Astrocyte (in vitro differentiated cells and primary cell): ENCODE data around the gene INO80. TPM values are rescaled to one million over a fixed set of nuclear protein-coding genes. Genes with fewer than 3 reads are reported as not detected.
A peak's percentile ranks its signal among the peaks of the same experiment; 100 is the strongest.
"Not testable (repeated sequence)": the region's sequence is repeated elsewhere in the genome, so short reads cannot be mapped to it uniquely, and the experiment has no call there.

ENCODE experiments used
- DNase-seq: peaks from one replicate; pipeline ENCODE4 v3.0.0-alpha.2; 2010; ENCODE audit warnings: low read depth
- FAIRE-seq: peaks from 2 replicates; lab custom pipeline; 2011; peaks lifted over from hg19 to GRCh38; lab: Jason Lieb, UNC
- H2AFZ ChIP-seq: 2 replicates; pipeline ENCODE4 v1.6.0; 2012; ENCODE audit warnings: low read depth, low read length, inconsistent platforms
- H3K27ac ChIP-seq: 2 replicates; pipeline ENCODE4 v1.5.1; 2011; ENCODE audit warnings: low read depth, low read length, inconsistent platforms
- H3K27me3 ChIP-seq: 2 replicates; pipeline ENCODE4 v1.6.0; 2011; ENCODE audit warnings: low read length, inconsistent platforms; ENCODE audit not compliant: insufficient read depth
- H3K36me3 ChIP-seq: 2 replicates; pipeline ENCODE4 v1.5.1; 2011; ENCODE audit warnings: low read length, inconsistent platforms; ENCODE audit not compliant: insufficient read depth
- H3K4me1 ChIP-seq: 2 replicates; pipeline ENCODE4 v1.5.1; 2011; ENCODE audit warnings: low read length, inconsistent platforms; ENCODE audit not compliant: insufficient read depth
- H3K4me2 ChIP-seq: 2 replicates; pipeline ENCODE4 v1.6.0; 2012; ENCODE audit warnings: low read length, inconsistent platforms
- H3K4me3 ChIP-seq: 2 replicates; pipeline ENCODE4 v1.5.1; 2011; ENCODE audit warnings: low read depth, mild to moderate bottlenecking, low read length, inconsistent platforms; ENCODE audit not compliant: insufficient read depth
- H3K79me2 ChIP-seq: 2 replicates; pipeline ENCODE4 v1.6.0; 2012; ENCODE audit warnings: mild to moderate bottlenecking, low read length, inconsistent platforms; ENCODE audit not compliant: insufficient read depth
- H3K9ac ChIP-seq: 2 replicates; pipeline ENCODE4 v1.6.0; 2012; ENCODE audit warnings: mild to moderate bottlenecking, low read length, inconsistent platforms
- H3K9me3 ChIP-seq: 2 replicates; pipeline ENCODE4 v1.5.1; 2012; ENCODE audit warnings: low read depth, mild to moderate bottlenecking, low read length, inconsistent platforms; ENCODE audit not compliant: insufficient read depth
- H4K20me1 ChIP-seq: 2 replicates; pipeline ENCODE4 v1.6.0; 2012; ENCODE audit warnings: low read length, inconsistent platforms; ENCODE audit not compliant: insufficient read depth
- H3K27ac Mint-ChIP-seq: one replicate; pipeline ENCODE4 v1.8.0; 2021; ENCODE audit warnings: mild to moderate bottlenecking, mixed read lengths; ENCODE audit not compliant: unreplicated experiment
- H3K27me3 Mint-ChIP-seq: one replicate; pipeline ENCODE4 v1.8.0; 2021; ENCODE audit warnings: low read depth, mixed read lengths; ENCODE audit not compliant: unreplicated experiment
- H3K36me3 Mint-ChIP-seq: one replicate; pipeline ENCODE4 v1.8.0; 2021; ENCODE audit warnings: low read depth, mixed read lengths; ENCODE audit not compliant: unreplicated experiment
- H3K4me1 Mint-ChIP-seq: one replicate; pipeline ENCODE4 v1.8.0; 2021; ENCODE audit warnings: low read depth, mixed read lengths; ENCODE audit not compliant: unreplicated experiment
- H3K4me3 Mint-ChIP-seq: one replicate; pipeline ENCODE4 v1.8.0; 2021; ENCODE audit warnings: mild to moderate bottlenecking, moderate library complexity, mixed read lengths; ENCODE audit not compliant: unreplicated experiment
- H3K9me3 Mint-ChIP-seq: one replicate; pipeline ENCODE4 v1.8.0; 2021; ENCODE audit warnings: mild to moderate bottlenecking, mixed read lengths; ENCODE audit not compliant: unreplicated experiment
- EZH2 ChIP-seq: IDR thresholded peaks from 2 replicates; pipeline ENCODE4 v1.6.1; 2012; ENCODE audit warnings: mild to moderate bottlenecking, low read length, inconsistent platforms; ENCODE audit not compliant: insufficient read depth
- total RNA-seq: library from RNA; stranded (reverse); gene quantifications from 2 replicates; pipeline ENCODE4 v1.2.1, GENCODE V29; 2021
- TF ChIP-seq, protein P1 (sequence below): IDR thresholded peaks from 2 replicates; pipeline ENCODE4 v1.5.1; 2011; ENCODE audit warnings: low read depth, mild to moderate bottlenecking, inconsistent platforms, low read length, moderate library complexity; ENCODE audit not compliant: insufficient read depth

The INO80 gene
- total RNA-seq, 1 donor from 2014 or later = 17.3 TPM

DNA sequence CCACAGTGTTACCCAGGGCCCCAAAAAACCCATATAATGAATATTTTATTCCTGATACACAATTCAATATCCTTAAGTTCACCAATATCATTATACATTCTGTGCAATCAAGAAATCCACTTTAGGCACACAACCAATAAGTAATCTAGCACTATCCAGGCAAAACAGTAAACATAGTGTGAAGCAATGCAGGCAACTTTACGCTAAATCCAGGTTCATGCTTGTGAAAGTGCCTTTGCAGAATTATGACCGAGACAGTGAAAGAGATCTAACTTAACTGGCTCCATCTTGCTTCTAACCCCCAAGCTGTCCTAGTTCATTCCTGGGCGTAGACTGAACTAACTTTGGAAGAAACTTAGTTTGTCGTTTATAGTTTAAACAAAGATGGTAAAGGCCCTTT is 34.2 kb upstream of the INO80 start:
- no peak for DNase-seq
- TF ChIP-seq EZH2 = no peak
- TF ChIP-seq, protein P1, sequence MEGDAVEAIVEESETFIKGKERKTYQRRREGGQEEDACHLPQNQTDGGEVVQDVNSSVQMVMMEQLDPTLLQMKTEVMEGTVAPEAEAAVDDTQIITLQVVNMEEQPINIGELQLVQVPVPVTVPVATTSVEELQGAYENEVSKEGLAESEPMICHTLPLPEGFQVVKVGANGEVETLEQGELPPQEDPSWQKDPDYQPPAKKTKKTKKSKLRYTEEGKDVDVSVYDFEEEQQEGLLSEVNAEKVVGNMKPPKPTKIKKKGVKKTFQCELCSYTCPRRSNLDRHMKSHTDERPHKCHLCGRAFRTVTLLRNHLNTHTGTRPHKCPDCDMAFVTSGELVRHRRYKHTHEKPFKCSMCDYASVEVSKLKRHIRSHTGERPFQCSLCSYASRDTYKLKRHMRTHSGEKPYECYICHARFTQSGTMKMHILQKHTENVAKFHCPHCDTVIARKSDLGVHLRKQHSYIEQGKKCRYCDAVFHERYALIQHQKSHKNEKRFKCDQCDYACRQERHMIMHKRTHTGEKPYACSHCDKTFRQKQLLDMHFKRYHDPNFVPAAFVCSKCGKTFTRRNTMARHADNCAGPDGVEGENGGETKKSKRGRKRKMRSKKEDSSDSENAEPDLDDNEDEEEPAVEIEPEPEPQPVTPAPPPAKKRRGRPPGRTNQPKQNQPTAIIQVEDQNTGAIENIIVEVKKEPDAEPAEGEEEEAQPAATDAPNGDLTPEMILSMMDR = no peak
- H3K4me3 Mint-ChIP-seq = no peak overlapping the region
- Histone ChIP-seq H3K4me2 (no peak overlapping the region), H3K9me3 (no peaks in the 10 kb centered on the region), H3K27ac (no peak overlapping the region), H3K9ac (no peak overlapping the region), H4K20me1 (no peaks in the 10 kb centered on the region), H3K79me2 (no peaks in the 10 kb centered on the region), H2AFZ (no peak overlapping the region), H3K27me3 (no peaks in the 10 kb centered on the region), H3K4me1 (no peaks in the 10 kb centered on the region), H3K36me3 (no peaks in the 10 kb centered on the region), H3K4me3 (no peak overlapping the region)
- peaks cover 3% of the 10 kb centered on the region for H3K9me3 Mint-ChIP-seq
- peaks cover 6% of the 10 kb centered on the region for H3K4me1 Mint-ChIP-seq
- H3K27me3 Mint-ChIP-seq = no peaks in the 10 kb centered on the region
- FAIRE-seq = no peak
- no peak overlapping the region for H3K27ac Mint-ChIP-seq
- no peaks in the 10 kb centered on the region for H3K36me3 Mint-ChIP-seq

DNA sequence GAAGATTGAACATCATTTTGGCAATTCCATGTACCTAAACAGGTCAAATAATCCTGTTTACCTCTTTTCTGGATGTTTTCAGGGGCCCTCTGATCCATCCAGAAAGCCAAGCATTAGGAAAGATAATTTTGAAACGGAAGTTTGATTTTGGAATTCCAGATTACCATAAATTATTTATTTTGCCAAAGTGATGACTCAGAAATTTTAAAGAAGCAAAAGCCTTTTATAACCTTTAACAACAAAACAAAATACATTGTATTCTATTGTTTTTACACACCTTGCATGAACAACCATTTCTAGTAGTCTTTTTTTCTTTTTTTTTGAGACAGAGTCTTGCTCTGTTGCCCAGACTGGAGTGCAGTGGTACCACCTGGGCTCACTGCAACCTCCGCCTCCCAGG is 32.0 kb upstream of the INO80 start:
- DNase-seq (no peak), FAIRE-seq (no peak)
- no peak overlapping the region for H2AFZ ChIP-seq
- H3K27me3 ChIP-seq = no peaks in the 10 kb centered on the region
- no peaks in the 10 kb centered on the region for H3K9me3 Mint-ChIP-seq
- no peaks in the 10 kb centered on the region for H3K79me2 ChIP-seq
- H3K27ac ChIP-seq = no peak overlapping the region
- H3K4me3 Mint-ChIP-seq = no peak overlapping the region
- H3K4me1 ChIP-seq = no peaks in the 10 kb centered on the region
- no peaks in the 10 kb centered on the region for H3K27me3 Mint-ChIP-seq
- no peak overlapping the region for H3K4me2 ChIP-seq
- no peak overlapping the region for H3K9ac ChIP-seq
- peaks cover 6% of the 10 kb centered on the region for H3K4me1 Mint-ChIP-seq
- no peak for TF ChIP-seq EZH2
- TF ChIP-seq, protein P1 = no peak
- no peaks in the 10 kb centered on the region for H3K36me3 Mint-ChIP-seq
- no peak overlapping the region for H3K27ac Mint-ChIP-seq
- H3K36me3 ChIP-seq = no peaks in the 10 kb centered on the region
- no peaks in the 10 kb centered on the region for H3K9me3 ChIP-seq
- no peak overlapping the region for H3K4me3 ChIP-seq
- no peaks in the 10 kb centered on the region for H4K20me1 ChIP-seq

DNA sequence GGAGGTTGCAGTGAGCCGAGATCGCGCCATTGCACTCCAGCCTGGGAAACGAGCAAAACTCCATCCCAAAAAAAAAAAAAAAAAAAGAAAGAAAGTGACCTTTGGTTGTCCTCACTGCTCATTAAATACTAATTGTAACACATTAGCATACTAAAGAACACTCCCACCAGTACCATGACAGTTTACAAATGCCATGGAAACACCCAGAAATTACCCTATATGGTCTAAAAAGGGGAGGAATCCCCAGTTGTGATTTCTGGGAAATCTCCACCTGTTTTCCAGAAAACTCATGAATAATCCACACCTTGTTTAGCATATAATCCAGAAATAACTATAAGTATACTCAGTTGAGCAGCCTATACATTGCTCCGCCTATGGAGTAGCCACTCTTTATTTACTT is 23.5 kb upstream of the INO80 start:
- no peak overlapping the region for H3K27ac ChIP-seq
- H3K27me3 ChIP-seq = no peaks in the 10 kb centered on the region
- H3K9me3 Mint-ChIP-seq = peaks cover 5% of the 10 kb centered on the region
- H3K4me2 ChIP-seq = no peak overlapping the region
- no peaks in the 10 kb centered on the region for H3K4me1 Mint-ChIP-seq
- no peaks in the 10 kb centered on the region for H3K79me2 ChIP-seq
- H2AFZ ChIP-seq = no peak overlapping the region
- DNase-seq (no peak), FAIRE-seq (no peak)
- no peaks in the 10 kb centered on the region for H3K4me1 ChIP-seq
- no peaks in the 10 kb centered on the region for H3K36me3 Mint-ChIP-seq
- no peak overlapping the region for H3K4me3 ChIP-seq
- no peak overlapping the region for H3K4me3 Mint-ChIP-seq
- TF ChIP-seq EZH2 = no peak
- TF ChIP-seq, protein P1 = no peak
- no peaks in the 10 kb centered on the region for H3K27me3 Mint-ChIP-seq
- H3K9ac ChIP-seq = no peak overlapping the region
- no peak overlapping the region for H3K27ac Mint-ChIP-seq
- no peaks in the 10 kb centered on the region for H3K9me3 ChIP-seq
- H3K36me3 ChIP-seq = no peaks in the 10 kb centered on the region
- no peaks in the 10 kb centered on the region for H4K20me1 ChIP-seq

DNA sequence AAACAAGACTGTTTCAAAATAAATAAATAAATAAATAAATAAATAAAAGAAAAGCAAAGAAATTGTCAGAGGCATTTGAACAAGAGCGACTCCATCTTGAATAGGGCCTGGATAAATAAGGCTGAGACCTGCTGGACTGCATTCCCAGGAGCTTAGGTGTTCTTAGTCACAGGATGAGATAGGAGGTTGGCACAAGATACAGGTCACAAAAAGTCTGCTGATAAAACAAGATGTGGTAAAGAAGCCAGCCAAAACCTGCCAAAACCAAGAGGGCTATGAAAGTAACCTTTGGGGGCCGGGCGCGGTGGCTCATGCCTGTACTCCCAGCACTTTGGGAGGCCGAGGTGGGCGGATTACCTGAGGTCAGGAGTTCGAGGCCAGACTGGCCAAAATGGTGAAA is 23.0 kb upstream of the INO80 start:
- FAIRE-seq, H3K9me3 ChIP-seq, H3K36me3 ChIP-seq, H3K4me3 ChIP-seq, H3K27me3 ChIP-seq, H3K36me3 Mint-ChIP-seq, H3K4me3 Mint-ChIP-seq, H3K4me1 Mint-ChIP-seq, H2AFZ ChIP-seq, H3K4me1 ChIP-seq, H3K9me3 Mint-ChIP-seq, H4K20me1 ChIP-seq, H3K27ac Mint-ChIP-seq, H3K4me2 ChIP-seq, H3K9ac ChIP-seq, H3K79me2 ChIP-seq, H3K27ac ChIP-seq, H3K27me3 Mint-ChIP-seq: not testable (repeated sequence)
- peak; percentile 9 for DNase-seq
